Colon (tissue), 2 donors: Measurements from ENCODE around the gene B3GAT3.
"Not testable (repeated sequence)": the region's sequence is repeated elsewhere in the genome, so short reads cannot be mapped to it uniquely, and the experiment has no call there.

Experiments
- FAIRE-seq: peaks from 2 replicates; lab custom pipeline; 2012; peaks lifted over from hg19 to GRCh38; lab: Jason Lieb, UNC
- donor health status: control.
- donor health status: control.

B3GAT3 gene

GRCh38 chr11:62621567-62622470, at the start of gene B3GAT3:
TSS of gene B3GAT3 (minus strand) at chr11:62621986. CDS start at chr11:62621947, 39 bp downstream.
- no peak for FAIRE-seq

GRCh38 chr11:62671236-62671607, 49.4 kb upstream of the B3GAT3 start:
- no peak for FAIRE-seq

GRCh38 chr11:62669420-62670161, 47.8 kb upstream of the B3GAT3 start:
- FAIRE-seq: no peak

GRCh38 chr11:62667460-62667859, 45.7 kb upstream of the B3GAT3 start:
- no peak for FAIRE-seq

- FAIRE-seq: no peak
Observed at GRCh38 chr11:62666259-62666926, 44.6 kb upstream of the B3GAT3 start.

- no peak for FAIRE-seq
Observed at GRCh38 chr11:62665599-62666258, 43.9 kb upstream of the B3GAT3 start.

GRCh38 chr11:62665075-62665598, 43.4 kb upstream of the B3GAT3 start, which contains the start of the genes C11orf98 and CSKMT:
TSS of gene C11orf98 (minus strand) at chr11:62665210. CDS start at chr11:62665169, 41 bp downstream.
TSS of gene CSKMT (plus strand) at chr11:62665312. CDS start at chr11:62665880, 568 bp downstream.
- FAIRE-seq: no peak

GRCh38 chr11:62664405-62665074, 42.8 kb upstream of the B3GAT3 start:
- no peak for FAIRE-seq

- FAIRE-seq: no peak
Observed at GRCh38 chr11:62656796-62657429, 35.1 kb upstream of the B3GAT3 start.

GRCh38 chr11:62654297-62654696, 32.5 kb upstream of the B3GAT3 start:
- FAIRE-seq: no peak

GRCh38 chr11:62652161-62653006, 30.6 kb upstream of the B3GAT3 start:
- no peak for FAIRE-seq

- not testable (repeated sequence) for FAIRE-seq
Observed at GRCh38 chr11:62650283-62650682, 28.5 kb upstream of the B3GAT3 start.

GRCh38 chr11:62649486-62649885, 27.7 kb upstream of the B3GAT3 start:
- FAIRE-seq: no peak

- FAIRE-seq: no peak
Observed at GRCh38 chr11:62648967-62649364, 27.2 kb upstream of the B3GAT3 start.

- FAIRE-seq: no peak
Observed at GRCh38 chr11:62648185-62648966, 26.6 kb upstream of the B3GAT3 start.

GRCh38 chr11:62647609-62648005, 25.8 kb upstream of the B3GAT3 start:
- FAIRE-seq: no peak

GRCh38 chr11:62646825-62647608, 25.2 kb upstream of the B3GAT3 start:
- no peak for FAIRE-seq
